ENCODE results near the gene RNU1-4.
"Not testable (repeated sequence)": the region's sequence is repeated elsewhere in the genome, so short reads cannot be mapped to it uniquely, and the experiment has no call there.

DNA sequence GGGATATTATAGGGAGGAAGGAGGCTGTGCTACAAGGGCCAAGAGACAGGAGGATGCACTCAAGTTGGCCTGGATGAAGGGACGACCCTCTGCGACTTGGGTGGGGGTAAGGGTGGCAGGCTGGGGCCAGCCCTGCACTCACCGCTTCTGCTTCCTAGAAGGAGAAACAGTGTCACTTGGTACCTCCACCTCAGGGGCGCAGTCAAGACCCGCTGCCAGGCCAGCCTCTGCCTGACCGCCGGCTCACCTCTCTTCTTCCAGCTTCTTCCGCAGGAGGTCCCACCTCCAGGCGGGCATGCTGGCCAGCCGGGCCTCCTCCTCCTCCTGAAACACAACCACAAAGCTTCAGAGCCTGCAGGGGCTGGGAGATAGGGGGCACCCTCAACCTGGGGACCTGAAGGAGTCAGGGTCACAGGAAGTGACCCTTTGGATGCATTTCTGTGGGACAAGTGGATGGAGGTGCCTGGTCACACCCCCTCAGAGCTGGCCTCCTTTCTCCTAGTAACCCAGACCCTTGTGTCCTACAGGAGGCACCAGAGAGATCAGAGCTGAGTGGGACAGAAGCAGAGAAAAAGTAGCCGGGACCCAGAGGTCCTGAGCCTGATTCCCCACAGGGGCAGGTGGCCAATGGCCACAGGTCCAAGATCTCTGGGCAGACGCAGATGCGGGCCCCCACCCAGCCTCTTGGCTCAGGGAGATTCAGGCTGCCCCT, 49.2 kb upstream of the RNU1-4 start:
- TF ChIP-seq, protein P1, sequence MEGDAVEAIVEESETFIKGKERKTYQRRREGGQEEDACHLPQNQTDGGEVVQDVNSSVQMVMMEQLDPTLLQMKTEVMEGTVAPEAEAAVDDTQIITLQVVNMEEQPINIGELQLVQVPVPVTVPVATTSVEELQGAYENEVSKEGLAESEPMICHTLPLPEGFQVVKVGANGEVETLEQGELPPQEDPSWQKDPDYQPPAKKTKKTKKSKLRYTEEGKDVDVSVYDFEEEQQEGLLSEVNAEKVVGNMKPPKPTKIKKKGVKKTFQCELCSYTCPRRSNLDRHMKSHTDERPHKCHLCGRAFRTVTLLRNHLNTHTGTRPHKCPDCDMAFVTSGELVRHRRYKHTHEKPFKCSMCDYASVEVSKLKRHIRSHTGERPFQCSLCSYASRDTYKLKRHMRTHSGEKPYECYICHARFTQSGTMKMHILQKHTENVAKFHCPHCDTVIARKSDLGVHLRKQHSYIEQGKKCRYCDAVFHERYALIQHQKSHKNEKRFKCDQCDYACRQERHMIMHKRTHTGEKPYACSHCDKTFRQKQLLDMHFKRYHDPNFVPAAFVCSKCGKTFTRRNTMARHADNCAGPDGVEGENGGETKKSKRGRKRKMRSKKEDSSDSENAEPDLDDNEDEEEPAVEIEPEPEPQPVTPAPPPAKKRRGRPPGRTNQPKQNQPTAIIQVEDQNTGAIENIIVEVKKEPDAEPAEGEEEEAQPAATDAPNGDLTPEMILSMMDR (IDR thresholded peaks at IDR 0.05) = not testable (repeated sequence)
- TF ChIP-seq POLR2A (IDR thresholded peaks at IDR 0.05) = not testable (repeated sequence)

All from uterus (tissue), 2 donors.